GM18519 (cell line): Measurements from ENCODE around the gene CRYGB.

ENCODE experiments used
- ATAC-seq: cut with Tn5 transposase; IDR thresholded peaks from one replicate; pipeline ENCODE4 v1.9.1; 2021; ENCODE audit warnings: mild to moderate bottlenecking, moderate library complexity; ENCODE audit not compliant: unreplicated experiment, low FRiP score

The CRYGB gene, protein sequence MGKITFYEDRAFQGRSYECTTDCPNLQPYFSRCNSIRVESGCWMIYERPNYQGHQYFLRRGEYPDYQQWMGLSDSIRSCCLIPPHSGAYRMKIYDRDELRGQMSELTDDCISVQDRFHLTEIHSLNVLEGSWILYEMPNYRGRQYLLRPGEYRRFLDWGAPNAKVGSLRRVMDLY

DNA sequence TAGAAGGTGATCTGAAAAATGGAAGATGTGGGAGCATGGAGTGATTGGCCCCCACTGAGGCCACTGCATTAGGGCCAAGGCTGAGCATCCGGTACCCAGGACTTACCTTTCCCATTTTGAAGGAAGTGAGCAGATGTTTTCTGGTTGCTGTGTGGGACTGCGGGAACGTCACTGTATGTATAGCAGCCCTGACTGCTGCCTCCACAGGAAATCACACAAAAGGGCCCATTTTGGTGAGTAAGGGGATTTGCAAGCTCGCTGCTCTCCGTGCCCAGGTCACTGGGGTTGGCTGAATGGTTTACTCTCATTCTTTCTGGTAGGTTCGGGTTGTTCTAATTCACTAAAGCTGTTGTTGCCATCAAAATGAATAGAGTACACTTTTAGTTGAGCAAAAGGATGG is at the start of gene CRYGB:
TSS of gene CRYGB (minus strand) at position 153 of the 400 bp plus-strand sequence. CDS start at position 115, 38 bp downstream.
- ATAC-seq = no peak

DNA sequence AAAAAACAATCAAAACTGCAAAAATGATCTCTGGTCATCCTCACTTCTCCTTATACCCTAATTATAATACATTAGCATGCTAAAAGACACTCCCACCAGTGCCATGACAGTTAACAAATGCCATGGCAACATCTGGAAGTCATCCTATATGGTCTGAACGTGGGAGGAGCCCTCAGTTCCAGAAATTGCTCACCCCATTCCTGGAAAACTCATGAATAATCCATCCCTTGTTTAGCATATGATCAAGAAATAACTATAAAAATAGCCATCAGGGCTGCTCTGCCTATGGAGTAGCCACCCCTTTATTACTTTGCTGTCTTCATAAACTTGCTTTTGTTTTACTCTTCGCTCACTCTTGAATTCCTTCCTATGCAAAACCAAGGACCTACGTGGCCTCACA is 49.6 kb upstream of the CRYGB start:
- ATAC-seq = no peak

DNA sequence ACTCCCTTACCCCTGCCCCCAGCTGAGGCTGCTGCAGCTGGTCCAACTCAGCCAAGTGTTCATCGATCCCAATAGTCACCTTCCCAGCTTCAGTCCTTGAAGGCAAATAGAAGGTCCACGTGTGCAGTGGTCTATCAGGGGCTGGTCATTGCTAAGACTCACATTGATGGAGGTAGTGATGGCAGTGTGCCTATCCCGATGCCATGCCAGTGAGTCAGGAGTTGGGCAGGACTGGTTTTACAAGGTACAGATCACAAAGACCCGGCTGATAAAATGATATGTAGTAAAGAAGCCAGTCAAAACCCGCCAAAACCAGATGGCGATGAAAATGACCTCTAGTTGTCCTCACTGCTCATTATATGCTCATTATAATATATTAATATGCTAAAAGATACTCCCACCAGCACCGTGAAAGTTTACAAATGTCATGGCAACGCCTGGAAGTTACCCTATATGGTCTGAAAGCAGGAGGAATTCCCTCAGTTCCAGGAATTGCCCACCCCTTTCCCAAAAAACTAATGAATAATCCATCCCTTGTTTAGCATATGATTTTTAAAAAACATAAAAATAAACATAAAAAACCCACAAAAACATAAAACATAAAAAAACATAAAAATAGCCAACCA is 46.8 kb upstream of the CRYGB start:
- no peak for ATAC-seq

DNA sequence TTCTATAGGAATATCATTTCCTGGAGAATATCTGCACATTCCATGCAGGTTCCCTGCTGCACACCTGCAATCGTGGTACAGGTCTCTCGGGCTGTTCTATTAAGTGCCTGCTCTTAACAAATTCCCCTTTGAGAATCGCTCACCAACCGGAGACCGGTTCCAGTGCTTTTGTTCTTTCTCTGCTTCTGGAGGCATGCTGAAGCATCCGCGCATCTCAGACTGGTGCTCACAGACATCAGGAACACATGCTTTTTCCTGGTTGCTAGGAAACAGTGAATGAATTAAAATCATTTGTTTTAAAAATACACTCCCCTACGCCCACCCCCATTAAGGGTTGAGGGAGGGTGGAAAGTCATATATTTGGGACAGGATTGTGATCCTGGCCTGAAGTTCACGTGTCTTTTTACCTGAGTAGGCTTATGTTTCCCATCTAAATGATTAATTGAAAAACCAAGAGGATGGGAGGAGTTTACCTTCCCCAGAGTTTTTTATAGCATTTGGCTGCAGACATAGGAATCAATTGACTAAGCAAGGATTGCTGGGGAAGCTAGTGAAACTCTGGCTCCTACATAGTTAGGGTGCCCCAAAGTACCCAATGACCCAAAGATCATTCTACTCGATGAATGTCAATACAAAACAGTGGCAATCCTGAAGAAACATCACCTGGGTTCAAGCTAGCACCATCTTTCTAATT is 44.0 kb upstream of the CRYGB start, which contains the start of gene C2orf80:
TSS of gene C2orf80 (minus strand) at position 221 of the 694 bp plus-strand sequence. CDS start 3,044 bp downstream, outside the sequence.
- ATAC-seq = no peak

DNA sequence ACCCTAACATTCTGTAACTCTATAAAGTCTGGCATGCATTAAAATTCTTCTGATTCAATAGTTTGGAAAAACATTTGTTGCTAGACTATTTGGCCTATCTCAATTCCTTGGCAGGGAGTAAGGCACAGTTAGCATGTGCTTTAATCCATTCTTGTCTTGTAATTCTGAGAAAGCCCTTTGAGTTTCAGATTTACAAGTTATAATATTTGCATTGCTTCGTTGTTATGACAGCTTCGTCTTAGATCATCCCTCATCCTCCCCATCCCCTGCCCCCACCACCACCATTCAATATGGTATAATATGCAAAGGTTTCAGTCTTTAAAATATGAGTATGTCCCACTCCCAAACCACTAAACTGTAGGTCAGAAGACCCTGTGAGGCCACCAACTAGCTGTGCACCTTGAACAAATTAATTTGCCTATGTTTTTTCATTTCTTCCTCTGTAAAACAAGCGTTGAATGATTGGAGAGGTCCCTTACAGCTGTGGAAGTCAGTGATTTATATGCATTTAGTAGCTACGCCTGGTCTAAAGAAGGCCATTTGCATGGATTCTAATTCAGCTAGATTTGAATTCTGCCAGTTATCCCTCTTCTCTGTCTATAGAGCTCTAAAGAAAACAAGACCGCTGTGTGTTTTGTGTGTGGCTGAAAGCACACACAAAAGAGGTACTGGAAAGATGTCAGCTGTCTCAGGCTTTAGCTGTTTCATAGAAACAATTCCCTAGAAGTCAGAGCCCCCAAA is 43.3 kb upstream of the CRYGB start:
- ATAC-seq = no peak

DNA sequence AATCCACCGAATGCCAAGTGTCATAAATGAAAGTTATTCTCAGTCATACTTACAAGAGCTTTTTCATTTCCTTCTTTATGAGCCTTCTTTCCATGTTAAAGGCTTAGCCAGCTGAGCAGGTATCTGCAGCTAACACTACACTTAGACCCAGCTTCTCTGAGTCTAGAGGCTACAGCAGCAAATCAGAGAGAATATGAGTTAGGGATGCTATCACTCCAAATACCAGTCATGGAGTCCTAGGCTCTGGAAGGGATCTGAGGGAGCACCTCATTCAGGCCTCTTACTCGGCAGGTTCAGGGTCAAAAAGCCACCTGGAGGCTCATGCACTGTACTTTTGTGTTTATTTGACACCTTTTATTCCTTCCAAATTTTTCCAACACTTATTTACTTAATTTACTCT is 40.9 kb upstream of the CRYGB start:
- ATAC-seq = no peak

DNA sequence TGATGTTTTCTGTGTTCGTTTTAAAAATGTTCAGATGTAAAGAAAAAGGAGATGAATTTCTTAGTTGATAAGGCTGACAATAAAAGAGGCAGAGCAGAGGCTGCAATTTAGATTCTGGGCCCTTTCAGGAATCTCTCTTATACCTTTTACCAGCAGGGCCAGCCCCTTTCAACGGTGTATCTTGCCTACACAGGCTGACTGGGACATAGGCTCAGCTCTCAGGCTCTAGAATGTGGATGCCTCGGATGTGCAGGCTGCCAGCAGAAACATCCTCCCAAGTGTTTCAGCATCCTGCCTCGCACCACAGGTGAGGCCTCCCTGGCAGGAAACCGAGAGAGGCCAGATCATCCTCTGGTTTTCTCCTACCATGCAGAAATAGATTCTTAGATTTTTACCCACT is 40.5 kb upstream of the CRYGB start:
- no peak for ATAC-seq

DNA sequence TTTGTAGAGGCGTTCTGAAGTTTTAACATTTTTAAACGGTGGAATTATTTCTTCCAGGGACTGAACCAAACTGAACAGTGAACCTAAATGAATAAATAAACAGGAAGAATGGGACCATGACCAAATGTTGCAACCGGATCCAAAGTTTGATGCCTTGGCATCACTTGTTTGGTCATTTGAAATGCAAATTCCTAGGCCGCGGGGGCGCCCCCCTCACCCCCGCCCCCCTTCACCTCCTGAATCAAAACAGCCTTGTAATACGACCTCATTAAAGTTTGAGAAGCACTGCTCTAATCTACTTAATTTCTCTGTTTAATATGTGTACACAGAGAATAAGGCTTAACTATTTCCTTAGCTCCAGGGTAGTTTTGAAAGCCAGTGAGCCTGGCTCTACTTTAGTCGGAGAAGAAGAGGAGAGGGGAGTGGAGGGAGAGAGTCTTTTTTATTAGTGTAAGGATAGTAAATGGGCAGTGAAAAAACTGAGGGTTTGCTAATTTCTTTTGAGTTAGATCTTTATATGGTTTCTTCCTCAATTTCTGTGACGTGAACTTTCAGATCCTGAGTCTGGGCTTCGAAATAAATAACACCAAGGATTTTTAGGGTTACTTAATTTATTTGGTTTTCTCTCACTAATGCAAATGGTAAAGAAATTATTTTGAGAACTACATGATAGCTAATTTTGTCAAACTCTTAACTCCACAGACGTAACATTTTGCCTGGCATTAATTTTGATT is 38.2 kb upstream of the CRYGB start:
- no peak for ATAC-seq

DNA sequence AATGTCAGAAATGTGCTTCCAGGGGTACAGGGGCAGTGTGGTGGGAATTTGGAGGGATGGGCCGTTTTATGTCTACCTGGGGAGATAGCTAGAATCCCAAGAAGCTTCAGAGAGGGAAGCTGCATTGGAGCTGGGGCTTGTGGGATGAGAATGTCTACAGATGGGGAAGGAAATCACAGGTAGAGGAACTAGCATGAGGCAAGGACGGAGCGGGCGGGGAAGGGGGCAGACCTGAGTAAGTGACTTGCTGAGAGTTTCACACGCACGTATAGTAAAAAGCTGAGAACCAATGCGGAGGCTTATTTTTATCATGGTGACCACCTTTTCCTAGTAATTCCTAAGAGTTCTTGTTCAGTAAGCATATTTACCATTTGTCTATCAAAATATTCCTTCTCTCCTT is 37.6 kb upstream of the CRYGB start:
- ATAC-seq = no peak

DNA sequence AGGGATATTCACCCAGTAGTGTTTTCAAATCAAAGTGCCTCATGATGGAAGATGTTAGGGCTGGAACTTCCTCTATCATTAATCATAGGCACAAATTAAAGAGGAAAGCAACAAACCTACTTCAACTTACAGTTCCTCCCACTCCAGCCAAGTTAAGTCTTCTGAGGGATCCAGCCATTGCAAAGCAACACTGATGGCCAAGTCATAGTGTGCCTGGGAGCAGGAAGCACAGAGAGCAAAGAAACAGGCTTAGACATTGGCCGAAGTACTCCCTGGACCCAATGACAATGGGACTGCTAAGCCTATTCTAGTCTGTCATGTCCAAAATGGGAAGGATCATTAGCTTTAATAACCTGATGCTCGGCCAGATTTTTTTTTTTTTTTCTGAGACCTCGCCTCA is 36.9 kb upstream of the CRYGB start:
- ATAC-seq = no peak

DNA sequence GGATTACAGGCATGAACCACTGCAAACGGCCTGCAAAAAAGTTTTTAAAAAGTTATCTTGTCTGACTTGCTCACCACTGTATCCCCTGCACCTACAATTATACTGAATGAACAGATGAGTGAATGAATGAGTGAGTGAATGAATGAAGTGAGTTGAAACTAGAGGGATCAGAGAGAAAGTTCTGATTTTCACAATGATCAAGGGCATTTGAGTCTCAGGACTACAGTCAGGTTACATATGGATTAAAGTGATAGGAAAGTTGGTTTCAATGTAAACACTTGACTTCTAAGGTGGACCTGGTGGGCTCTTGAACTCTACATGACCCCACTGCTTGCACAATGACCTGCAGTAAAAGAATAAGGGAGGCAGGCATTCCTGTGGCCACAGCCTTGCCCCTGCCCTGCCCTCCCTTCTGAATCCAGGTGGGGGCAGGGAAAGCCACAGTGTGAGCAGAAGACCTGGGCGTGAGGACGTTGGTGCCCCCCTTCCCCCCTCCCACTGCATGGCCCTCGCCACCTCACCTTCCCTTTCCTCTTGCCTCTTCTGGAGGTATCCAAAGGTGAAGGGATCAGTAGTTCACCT is 33.2 kb upstream of the CRYGB start:
- no peak for ATAC-seq

DNA sequence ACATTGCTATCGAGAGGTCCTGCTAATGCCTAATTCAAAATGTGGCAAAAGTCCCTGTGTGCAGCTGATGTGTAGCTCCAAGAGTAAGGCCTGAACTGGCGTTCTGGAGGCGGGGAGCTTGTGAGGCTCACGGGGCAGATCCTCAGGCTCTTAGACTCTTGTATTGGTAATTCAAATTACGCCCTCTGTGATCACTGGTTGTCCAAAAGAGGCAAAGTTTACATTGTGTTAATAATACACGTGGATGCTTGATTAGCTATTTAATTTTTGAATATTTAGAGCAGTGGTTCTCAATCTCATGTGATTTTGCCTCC is 29.8 kb upstream of the CRYGB start:
- ATAC-seq = no peak

DNA sequence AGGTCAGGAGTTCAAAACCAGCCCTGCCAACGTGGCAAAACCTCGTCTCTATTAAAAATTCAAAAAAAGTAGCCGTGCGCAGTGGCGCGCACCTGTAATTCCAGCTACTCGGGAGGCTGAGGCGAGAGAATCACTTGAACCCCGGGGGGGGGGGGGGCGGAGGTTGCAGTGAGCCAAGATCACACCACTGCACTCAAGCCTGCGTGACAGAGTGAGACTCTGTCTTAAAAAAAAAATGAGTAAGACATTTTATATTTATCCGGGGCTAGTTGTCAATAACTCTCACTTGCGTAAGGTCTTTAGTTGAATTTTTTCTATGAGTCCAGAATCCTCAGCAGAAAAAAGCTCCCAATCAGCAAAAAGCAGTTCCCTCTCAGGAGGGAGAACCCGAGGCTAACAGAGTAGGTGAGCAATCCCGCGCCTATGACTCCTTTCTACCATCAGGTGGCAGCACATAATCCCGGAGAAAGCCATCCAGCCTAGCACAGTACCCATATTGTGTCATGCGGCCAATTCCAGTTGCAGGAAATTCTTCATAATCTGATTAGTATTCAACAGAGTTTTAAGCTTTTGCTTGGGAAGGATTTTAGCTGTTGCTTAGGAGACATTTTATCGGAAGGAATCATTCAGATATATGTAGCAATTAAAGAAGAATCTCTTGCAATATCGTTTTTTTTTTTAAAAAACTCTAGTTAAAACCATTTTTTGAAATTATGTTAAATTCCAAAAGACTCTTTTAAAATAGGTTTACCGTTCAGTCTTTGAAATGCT is 29.3 kb upstream of the CRYGB start:
- peak; percentile 98 for ATAC-seq

DNA sequence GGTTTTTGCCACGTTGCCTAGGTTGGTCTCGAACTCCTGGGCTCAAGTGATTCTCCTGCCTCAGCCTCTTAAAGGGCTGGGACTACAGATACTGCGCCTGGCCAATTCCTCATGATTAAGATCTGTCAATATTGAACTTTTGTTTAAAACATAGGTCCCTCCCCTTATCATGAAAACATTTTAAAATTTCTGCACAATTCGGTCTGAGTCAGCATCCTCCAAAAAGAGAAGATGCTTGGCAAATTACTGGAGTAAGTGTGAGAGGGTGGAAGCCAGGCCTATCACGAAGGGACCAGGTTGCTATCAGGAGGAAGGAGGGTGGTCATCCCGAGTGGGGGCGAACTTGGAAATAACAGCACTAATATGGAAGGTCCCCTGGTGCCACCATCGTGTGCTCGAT is 28.2 kb upstream of the CRYGB start:
- no peak for ATAC-seq

DNA sequence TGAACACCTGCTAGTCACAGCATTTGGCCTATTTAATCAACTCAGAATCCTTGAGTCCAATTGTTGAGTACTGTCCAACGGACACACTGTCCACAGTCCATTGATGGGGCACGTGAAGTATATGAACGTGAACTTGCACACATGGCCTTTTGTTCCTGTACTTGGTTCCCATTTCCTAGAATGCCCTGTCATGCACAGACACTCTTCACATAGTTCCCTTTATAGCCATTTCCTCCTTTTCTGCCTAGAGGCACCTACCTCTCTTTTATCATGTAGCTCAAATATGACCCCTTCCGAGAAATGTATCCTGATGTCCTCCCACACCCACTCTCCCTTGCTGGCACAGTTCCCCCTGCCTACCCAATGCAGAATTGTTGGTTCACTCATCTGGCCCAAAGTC is 26.2 kb upstream of the CRYGB start:
- ATAC-seq = no peak

DNA sequence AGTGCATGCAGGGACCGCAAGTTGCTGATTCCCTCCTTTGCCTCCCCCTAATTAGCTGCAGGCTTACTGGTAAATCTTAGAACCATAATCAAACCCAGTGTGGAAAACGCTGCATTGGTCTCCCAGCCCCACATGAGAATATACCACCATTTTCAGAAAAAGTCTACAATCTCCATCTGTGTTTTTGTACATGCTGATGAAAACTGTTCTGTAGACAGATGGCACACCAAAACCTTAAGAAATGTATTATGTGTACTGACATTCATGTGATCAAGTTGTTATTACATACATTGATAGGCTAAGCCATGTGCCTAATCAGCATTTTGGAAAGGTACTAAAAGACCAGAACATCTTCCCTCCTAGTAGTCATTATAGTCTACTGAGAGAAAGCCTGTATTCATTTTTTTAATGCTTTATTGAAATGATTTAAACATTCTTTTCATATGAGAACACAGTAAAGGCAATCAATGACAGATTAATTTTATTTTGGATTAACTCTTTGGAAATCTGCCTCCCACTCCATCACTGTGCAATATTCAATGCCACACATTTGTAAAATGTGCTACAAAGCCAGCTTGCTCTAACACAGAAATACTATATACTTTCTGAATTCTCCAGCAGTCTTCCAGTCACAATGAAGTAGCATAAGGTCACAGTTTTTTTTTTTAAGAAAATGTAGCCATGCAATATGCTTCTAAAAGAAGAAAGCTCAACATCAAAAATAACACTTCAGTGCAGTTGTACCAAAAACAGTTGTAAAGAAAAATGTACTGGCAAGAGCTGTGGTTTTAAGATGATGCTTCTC is 19.2 kb upstream of the CRYGB start:
- no peak for ATAC-seq

DNA sequence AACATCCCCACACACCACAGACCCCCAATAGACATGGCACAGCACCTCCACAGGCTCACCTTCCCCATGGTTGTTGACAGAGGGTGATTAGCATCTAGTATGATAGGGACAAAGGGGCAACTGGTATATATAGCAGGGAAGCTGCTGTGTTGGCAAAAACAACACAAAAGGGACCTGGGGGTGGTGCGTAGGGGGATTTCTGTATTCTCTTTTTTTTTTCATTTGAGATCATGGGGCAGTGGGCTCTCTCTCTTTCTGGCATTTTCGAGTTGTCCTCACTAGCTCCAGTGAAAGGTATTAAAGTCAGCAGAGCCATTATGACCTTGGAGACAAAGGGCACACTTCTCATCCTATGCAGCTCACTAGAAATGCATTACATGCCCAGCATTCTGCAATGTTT is 17.5 kb upstream of the CRYGB start, which contains the start of gene CRYGA:
TSS of gene CRYGA (minus strand) at position 101 of the 400 bp plus-strand sequence. CDS start at position 68, 33 bp downstream.
- ATAC-seq = no peak

DNA sequence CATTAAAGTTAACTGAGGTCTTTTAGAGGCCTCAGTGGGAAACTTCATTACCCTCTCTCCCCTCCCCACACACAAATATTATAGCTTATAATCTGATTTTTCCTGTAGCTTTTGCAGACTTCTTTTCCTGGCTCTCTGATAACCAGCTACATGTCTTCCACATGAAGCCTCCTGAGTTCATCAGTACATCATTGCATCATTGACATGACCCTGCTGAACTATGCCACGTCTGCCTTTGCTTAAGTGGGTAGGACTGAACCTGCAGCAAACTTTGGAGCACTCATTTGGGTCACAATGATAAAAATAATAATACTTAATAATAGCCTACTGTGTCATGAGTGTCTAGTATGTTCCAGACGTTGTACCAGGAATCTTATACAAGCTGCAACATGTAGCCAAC is 10.5 kb upstream of the CRYGB start:
- no peak for ATAC-seq

DNA sequence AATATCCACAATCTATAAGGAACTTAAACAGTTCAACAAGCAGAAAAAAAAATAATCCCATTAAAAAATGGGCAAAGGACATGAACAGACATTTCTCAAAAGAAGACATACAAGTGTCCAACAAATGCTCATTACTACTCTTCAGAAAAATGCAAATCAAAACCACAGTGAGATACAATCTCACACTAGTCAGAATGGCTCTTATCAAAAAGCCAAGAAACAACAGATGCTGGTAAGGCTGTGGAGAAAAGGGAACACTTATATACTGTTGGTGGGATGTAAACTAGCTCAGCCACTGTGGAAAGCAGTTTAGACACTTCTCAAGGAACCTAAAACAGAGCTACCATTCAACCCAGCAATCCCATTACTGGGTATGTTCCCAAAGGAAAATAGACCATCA is 7.2 kb upstream of the CRYGB start:
- no peak for ATAC-seq
